Measurements from ENCODE around the gene ERCC4.

The ERCC4 gene

DNA sequence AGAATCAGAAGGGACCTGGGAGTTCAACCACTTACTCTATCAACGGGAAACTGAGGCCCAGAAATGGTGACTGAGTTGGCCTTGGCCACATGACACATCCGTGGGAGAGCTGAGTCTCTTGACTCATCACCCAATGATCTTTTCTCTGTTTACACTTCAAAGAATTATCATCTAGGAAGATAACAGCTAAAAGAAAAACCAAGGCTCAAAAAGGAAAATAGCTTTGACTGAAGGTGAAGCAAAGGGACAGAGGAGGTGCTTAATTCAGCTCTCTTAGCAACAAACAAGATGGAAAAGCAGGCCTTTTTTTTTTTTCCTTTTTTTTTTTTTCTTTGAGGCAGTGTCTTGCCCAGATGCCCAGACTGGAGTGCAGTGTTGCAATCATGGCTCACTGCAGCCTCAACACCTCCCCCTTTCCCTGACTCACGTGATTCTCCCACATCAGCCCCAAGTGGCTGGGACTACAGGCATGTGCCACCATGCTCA, 16.7 kb downstream of the ERCC4 start:
- TF ChIP-seq, protein P1, sequence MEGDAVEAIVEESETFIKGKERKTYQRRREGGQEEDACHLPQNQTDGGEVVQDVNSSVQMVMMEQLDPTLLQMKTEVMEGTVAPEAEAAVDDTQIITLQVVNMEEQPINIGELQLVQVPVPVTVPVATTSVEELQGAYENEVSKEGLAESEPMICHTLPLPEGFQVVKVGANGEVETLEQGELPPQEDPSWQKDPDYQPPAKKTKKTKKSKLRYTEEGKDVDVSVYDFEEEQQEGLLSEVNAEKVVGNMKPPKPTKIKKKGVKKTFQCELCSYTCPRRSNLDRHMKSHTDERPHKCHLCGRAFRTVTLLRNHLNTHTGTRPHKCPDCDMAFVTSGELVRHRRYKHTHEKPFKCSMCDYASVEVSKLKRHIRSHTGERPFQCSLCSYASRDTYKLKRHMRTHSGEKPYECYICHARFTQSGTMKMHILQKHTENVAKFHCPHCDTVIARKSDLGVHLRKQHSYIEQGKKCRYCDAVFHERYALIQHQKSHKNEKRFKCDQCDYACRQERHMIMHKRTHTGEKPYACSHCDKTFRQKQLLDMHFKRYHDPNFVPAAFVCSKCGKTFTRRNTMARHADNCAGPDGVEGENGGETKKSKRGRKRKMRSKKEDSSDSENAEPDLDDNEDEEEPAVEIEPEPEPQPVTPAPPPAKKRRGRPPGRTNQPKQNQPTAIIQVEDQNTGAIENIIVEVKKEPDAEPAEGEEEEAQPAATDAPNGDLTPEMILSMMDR (IDR thresholded peaks at IDR 0.05; ENCODE audit: low read depth, low read length): no peak
- no peak for DNase-seq (ENCODE audit: extremely low read depth, low read depth)

DNA sequence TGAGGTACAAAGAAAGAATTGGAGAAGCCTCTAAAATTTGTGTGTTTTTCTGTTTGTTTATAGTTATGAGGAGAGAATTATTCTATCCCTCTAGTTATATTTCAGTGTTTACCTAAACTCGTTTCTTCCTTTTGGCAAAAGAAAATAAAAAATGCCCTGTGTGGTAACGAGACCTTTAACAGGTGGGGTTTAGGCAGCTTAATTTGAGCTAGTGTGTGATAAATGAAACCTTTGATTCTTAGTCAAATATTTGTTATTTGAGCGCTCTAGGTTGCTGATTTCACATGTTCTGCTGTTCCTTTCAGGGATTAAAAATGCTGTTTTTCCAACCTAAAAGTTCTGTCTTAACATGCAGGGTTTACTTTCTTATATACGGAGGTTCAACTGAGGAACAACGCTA, 17.5 kb downstream of the ERCC4 start:
- no peak for DNase-seq (ENCODE audit: extremely low read depth, low read depth)
- TF ChIP-seq, protein P1 (IDR thresholded peaks at IDR 0.05; ENCODE audit: low read depth, low read length): no peak

DNA sequence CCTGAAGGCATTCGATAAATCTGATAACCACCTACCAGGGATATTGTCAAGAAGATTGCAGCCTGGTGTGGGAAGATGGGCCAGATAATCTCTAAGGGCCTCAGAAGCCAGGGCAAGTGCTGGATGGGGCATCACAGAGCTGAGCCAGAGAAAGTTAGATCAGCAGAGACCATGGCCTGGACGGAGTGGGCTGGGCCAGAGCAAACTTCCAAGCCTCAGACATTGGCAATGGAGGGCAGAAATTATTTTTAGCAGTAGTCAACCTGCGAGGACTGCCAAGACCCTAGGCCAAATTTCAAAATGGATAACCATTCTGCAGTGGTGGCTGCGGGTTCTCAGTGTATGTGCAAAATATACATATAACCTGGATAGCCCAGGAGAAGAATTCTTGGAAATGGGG, 18.5 kb downstream of the ERCC4 start:
- TF ChIP-seq, protein P1 (IDR thresholded peaks at IDR 0.05; ENCODE audit: low read depth, low read length): no peak
- DNase-seq (ENCODE audit: extremely low read depth, low read depth): no peak

DNA sequence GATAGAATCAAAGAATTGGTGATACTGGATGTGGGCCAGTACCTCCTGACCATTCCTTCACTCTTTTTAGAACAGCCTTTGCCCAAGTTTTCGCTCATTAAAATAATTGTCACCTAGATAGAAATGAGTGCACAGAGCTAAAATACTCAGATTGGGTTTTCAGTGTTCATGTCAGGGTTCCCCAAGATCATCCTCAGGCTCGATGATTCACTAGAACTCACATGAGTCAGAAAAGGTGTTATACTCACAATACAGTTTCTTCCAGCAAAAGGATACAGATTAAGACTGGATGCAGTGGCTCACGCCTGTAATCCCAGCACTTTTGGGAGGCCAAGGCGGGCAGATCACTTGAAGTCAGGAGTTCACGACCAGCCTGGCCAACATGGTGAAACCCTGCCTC, 19.9 kb downstream of the ERCC4 start:
- no peak for DNase-seq (ENCODE audit: extremely low read depth, low read depth)
- TF ChIP-seq, protein P1 (IDR thresholded peaks at IDR 0.05; ENCODE audit: low read depth, low read length): no peak

DNA sequence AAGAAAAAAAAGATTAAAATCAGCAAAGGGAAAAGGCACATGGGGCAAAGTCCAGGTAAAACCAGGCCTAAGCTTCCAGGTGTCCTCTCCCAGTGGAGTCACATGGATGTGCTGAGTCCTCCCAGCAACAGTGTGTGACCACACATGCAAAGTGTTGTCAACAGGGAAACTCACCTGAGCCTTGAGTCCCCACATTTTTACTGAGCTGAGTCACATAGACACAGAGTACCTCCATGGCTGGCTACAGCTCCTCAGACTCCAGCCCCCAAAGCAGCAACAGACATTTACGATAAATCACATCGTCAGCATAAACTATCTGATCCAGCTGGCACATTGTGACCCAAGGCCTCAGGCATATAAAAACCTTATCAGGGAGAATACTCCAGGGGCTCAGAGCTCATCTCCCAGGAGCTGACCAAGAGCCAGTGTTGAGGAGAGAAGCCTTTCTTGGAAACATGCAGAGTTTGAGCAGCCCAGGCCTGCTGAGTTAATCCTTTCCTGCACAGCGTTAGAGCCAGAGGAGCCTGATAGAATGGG, 20.5 kb downstream of the ERCC4 start:
- DNase-seq (ENCODE audit: extremely low read depth, low read depth): no peak
- TF ChIP-seq, protein P1 (IDR thresholded peaks at IDR 0.05; ENCODE audit: low read depth, low read length): no peak

DNA sequence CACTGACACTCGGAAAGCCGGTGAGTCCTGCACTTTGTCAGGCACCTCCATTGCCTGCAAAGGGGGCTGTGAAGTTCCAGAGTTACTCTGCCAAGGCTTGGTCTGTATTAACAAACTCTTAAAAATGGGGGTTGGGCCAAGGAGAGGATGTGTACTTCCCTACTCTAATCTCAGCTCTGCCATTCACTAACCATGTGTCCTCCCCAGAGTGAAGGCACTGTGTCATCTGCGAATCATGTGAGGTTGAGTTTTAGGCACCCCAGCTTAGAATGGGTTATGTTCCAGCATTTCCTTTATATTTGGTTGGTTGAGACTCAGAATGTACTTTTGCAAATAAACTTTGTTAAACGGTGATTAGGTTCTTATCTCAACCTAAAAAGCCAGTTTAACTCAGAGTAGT, 24.9 kb downstream of the ERCC4 start:
- TF ChIP-seq, protein P1 (IDR thresholded peaks at IDR 0.05; ENCODE audit: low read depth, low read length): no peak
- no peak for DNase-seq (ENCODE audit: extremely low read depth, low read depth)

DNA sequence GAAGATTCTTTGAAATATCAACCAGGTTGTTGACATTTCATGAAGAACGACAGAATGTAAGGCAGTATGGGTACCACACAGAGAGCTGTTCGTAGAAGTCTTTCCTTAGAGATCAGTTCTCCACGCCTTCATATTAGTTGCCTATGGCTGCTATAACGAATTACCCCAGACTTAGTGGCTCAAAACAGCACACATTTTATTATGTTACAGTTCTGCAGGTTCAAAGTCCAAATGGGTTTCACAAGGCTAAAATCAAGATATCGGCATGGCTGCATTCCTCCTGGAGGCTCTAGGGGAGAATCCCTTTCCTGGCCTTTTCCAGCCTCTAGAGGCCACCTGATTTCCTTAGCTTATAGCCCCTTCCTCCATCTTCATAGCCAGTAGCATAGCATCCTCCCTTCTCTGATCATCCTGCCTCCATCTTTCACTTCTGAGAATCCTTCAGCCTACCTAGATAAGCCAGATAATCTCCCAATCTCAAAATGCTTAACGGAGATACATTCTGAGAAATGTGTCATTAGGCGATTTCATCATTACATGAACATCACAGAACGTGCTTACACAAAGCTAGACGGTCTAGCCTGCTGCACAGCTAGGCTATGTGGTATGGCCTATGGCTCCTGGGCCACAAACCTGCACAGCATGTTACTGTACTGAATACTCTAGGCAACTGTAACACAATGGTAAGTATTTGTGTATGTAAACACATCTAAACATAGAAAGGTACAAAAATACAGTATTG, 26.0 kb downstream of the ERCC4 start:
- TF ChIP-seq, protein P1 (IDR thresholded peaks at IDR 0.05; ENCODE audit: low read depth, low read length): no peak
- no peak for DNase-seq (ENCODE audit: extremely low read depth, low read depth)

Data from AG09319 (cell line).